Adrenal gland (tissue), 5 donors: ENCODE data around the gene TLX1.

Source experiments
- POLR2A ChIP-seq, 2 donors: fragments of 450-650 bp; IDR thresholded peaks; one replicate each; pipeline ENCODE4 v1.6.1; 2017; ENCODE audit warnings: antibody characterized with exemption in 2 of 2, mild to moderate bottlenecking in 2 of 2, moderate library complexity in 1 of 2
- TF ChIP-seq, protein P1 (sequence below), 6 experiments: fragments of 450-650 bp in 4 of 6; fragments of 200-600 bp in 2 of 6; sonication (generic) in 1 of 6; IDR thresholded peaks; 1 replicate in 5 of 6; 2 replicates in 1 of 6; pipeline versions ENCODE4 v1.5.1 to v1.8.0; 2016 to 2021; ENCODE audit warnings: antibody characterized with exemption in 6 of 6, mild to moderate bottlenecking in 2 of 6, moderate library complexity in 1 of 6
- donor health status: DM: no; HTN: no; CAD: no.

- TF ChIP-seq, protein P1, sequence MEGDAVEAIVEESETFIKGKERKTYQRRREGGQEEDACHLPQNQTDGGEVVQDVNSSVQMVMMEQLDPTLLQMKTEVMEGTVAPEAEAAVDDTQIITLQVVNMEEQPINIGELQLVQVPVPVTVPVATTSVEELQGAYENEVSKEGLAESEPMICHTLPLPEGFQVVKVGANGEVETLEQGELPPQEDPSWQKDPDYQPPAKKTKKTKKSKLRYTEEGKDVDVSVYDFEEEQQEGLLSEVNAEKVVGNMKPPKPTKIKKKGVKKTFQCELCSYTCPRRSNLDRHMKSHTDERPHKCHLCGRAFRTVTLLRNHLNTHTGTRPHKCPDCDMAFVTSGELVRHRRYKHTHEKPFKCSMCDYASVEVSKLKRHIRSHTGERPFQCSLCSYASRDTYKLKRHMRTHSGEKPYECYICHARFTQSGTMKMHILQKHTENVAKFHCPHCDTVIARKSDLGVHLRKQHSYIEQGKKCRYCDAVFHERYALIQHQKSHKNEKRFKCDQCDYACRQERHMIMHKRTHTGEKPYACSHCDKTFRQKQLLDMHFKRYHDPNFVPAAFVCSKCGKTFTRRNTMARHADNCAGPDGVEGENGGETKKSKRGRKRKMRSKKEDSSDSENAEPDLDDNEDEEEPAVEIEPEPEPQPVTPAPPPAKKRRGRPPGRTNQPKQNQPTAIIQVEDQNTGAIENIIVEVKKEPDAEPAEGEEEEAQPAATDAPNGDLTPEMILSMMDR (IDR thresholded peaks at IDR 0.05): no peak
- TF ChIP-seq POLR2A (IDR thresholded peaks at IDR 0.05): no peak
Observed at GRCh38 chr10:101095004-101095403, 36.1 kb upstream of the TLX1 start.
